Neural cell (in vitro differentiated cells): Measurements from ENCODE around the gene SESN1. TPM values are rescaled to one million over a fixed set of nuclear protein-coding genes. Genes with fewer than 3 reads are reported as not detected.
"Not testable (repeated sequence)": the region's sequence is repeated elsewhere in the genome, so short reads cannot be mapped to it uniquely, and the experiment has no call there.

Experiments used
- H2AFZ ChIP-seq: fragments of 200-600, 300-800 bp; sonication (generic), shearing (Covaris generic); 2 replicates; pipeline ENCODE4 v1.6.0; 2014; ENCODE audit warnings: low read depth, mild to moderate bottlenecking, antibody characterized with exemption, low read length, moderate library complexity
- H3F3A ChIP-seq: fragments of 200-600 bp; shearing (Covaris generic); 2 replicates; pipeline ENCODE4 v1.6.1; 2016; ENCODE audit warnings: mild to moderate bottlenecking, moderate library complexity, mixed read lengths, antibody characterized with exemption, low read length; ENCODE audit not compliant: insufficient read depth, poor library complexity, severe bottlenecking
- H3K27ac ChIP-seq: fragments of 200-600, 300-800 bp; sonication (generic), shearing (Covaris generic); 2 replicates; pipeline ENCODE4 v1.5.1; 2014; ENCODE audit warnings: mild to moderate bottlenecking, low read length, moderate library complexity
- H3K27me3 ChIP-seq: fragments of 300-800, 200-600 bp; sonication (generic), shearing (Covaris generic); 2 replicates; pipeline ENCODE4 v1.6.0; 2014; ENCODE audit warnings: mild to moderate bottlenecking, low read depth, low read length, moderate library complexity; ENCODE audit not compliant: insufficient read depth
- H3K36me3 ChIP-seq: fragments of 300-800, 200-600 bp; sonication (generic), shearing (Covaris generic); 2 replicates; pipeline ENCODE4 v1.5.1; 2014; ENCODE audit warnings: mild to moderate bottlenecking, antibody characterized with exemption, low read length, moderate library complexity; ENCODE audit not compliant: insufficient read depth
- H3K4me2 ChIP-seq: fragments of 300-800, 200-600 bp; sonication (generic), shearing (Covaris generic); 2 replicates; pipeline ENCODE4 v1.6.0; 2014; ENCODE audit warnings: mild to moderate bottlenecking, low read length
- H3K4me3 ChIP-seq: fragments of 300-800, 200-600 bp; sonication (generic), shearing (Covaris generic); 2 replicates; pipeline ENCODE4 v1.5.1; 2014; ENCODE audit warnings: mild to moderate bottlenecking, low read length, moderate library complexity
- H3K79me2 ChIP-seq: fragments of 200-600 bp; shearing (Covaris generic); replicated peaks from 2 replicates; pipeline ENCODE4 v1.6.0; 2014; ENCODE audit warnings: mild to moderate bottlenecking, low read length, moderate library complexity; ENCODE audit not compliant: insufficient read depth
- H3K9ac ChIP-seq: fragments of 300-800, 200-600 bp; sonication (generic), shearing (Covaris generic); 2 replicates; pipeline ENCODE4 v1.6.1; 2016; ENCODE audit warnings: mild to moderate bottlenecking, low read length, mixed read lengths
- H3K9me2 ChIP-seq: fragments of 200-600 bp; shearing (Covaris generic); 2 replicates; pipeline ENCODE4 v1.6.1; 2016; ENCODE audit warnings: mild to moderate bottlenecking, low read length, mixed read lengths; ENCODE audit not compliant: insufficient read depth
- H3K9me3 ChIP-seq: fragments of 200-600, 300-800 bp; sonication (generic), shearing (Covaris generic); 2 replicates; pipeline ENCODE4 v1.6.1; 2016; ENCODE audit warnings: mild to moderate bottlenecking, mixed run types, low read length, moderate library complexity, mixed read lengths
- H4K20me1 ChIP-seq: fragments of 200-600 bp; shearing (Covaris generic); 2 replicates; pipeline ENCODE4 v1.6.1; 2016; ENCODE audit warnings: mild to moderate bottlenecking, mixed run types; ENCODE audit not compliant: insufficient read depth
- CTCF ChIP-seq: fragments of 450-650 bp; IDR thresholded peaks from 2 replicates; pipeline ENCODE4 v1.5.1; 2014; ENCODE audit warnings: antibody characterized with exemption, mild to moderate bottlenecking, moderate library complexity; ENCODE audit not compliant: poor library complexity, severe bottlenecking
- EP300 ChIP-seq: fragments of 450-650 bp; conservative IDR thresholded peaks from 2 replicates; pipeline ENCODE4 v1.6.1; 2014; ENCODE audit warnings: antibody characterized with exemption, mild to moderate bottlenecking, moderate library complexity; ENCODE audit not compliant: poor library complexity, severe bottlenecking
- EZH2 ChIP-seq: fragments of 200-600, 300-800 bp; shearing (Covaris generic), sonication (generic); IDR thresholded peaks from 2 replicates; pipeline ENCODE4 v1.6.1; 2014; ENCODE audit warnings: antibody characterized with exemption, low read length, borderline replicate concordance, mild to moderate bottlenecking; ENCODE audit not compliant: insufficient read depth, poor library complexity, severe bottlenecking
- MXI1 ChIP-seq: fragments of 450-650 bp; conservative IDR thresholded peaks from 2 replicates; pipeline ENCODE4 v1.6.1; 2014; ENCODE audit warnings: antibody characterized with exemption, mild to moderate bottlenecking; ENCODE audit not compliant: poor library complexity, severe bottlenecking
- POLR2AphosphoS5 ChIP-seq: IDR thresholded peaks from 2 replicates; pipeline ENCODE4 v1.6.1; 2012
- RAD21 ChIP-seq: fragments of 450-650 bp; conservative IDR thresholded peaks from 2 replicates; pipeline ENCODE4 v1.6.1; 2014; ENCODE audit warnings: antibody characterized with exemption, mild to moderate bottlenecking, moderate library complexity
- REST ChIP-seq: IDR thresholded peaks from 2 replicates; pipeline ENCODE4 v1.6.1; 2012; ENCODE audit warnings: borderline replicate concordance
- SMC3 ChIP-seq: fragments of 450-650 bp; conservative IDR thresholded peaks from 2 replicates; pipeline ENCODE4 v1.6.1; 2014; ENCODE audit warnings: antibody characterized with exemption, mild to moderate bottlenecking, moderate library complexity; ENCODE audit not compliant: poor library complexity
- TAF1 ChIP-seq: IDR thresholded peaks from 2 replicates; pipeline ENCODE4 v1.6.1; 2012; ENCODE audit warnings: low read depth
- polyA plus RNA-seq: library from polyadenylated mRNA; depleted of rRNA; stranded (reverse); fragments of >200 nt; gene quantifications from 2 replicates; pipeline ENCODE4 v1.2.3, GENCODE V29; 2014

SESN1 gene
- polyA plus RNA-seq, 1 donor from 2014 or later, result 46.4 TPM

- not testable (repeated sequence) for H3K9ac ChIP-seq, H4K20me1 ChIP-seq, H3K9me3 ChIP-seq, H3K9me2 ChIP-seq, H3K27me3 ChIP-seq, H2AFZ ChIP-seq, H3K27ac ChIP-seq, H3K79me2 ChIP-seq, H3K4me3 ChIP-seq, H3K36me3 ChIP-seq, H3K4me2 ChIP-seq, H3F3A ChIP-seq
Measured at GRCh38 chr6:109109663-109110062, 15.0 kb upstream of the SESN1 start.

- no peak overlapping the region for H3K4me2 ChIP-seq
- H3K9ac ChIP-seq, result no peak overlapping the region
- no peaks in the 10 kb centered on the region for H3K9me2 ChIP-seq
- no peaks in the 10 kb centered on the region for H3K27me3 ChIP-seq
- H3F3A ChIP-seq, result no peaks in the 10 kb centered on the region
- no peaks in the 10 kb centered on the region for H3K36me3 ChIP-seq
- TF ChIP-seq RAD21, result no peak
- TF ChIP-seq POLR2AphosphoS5, result no peak
- TF ChIP-seq EP300, result no peak
- no peak for TF ChIP-seq REST
- no peak for TF ChIP-seq MXI1
- TF ChIP-seq CTCF, result no peak
- TF ChIP-seq EZH2, result no peak
- no peak overlapping the region for H2AFZ ChIP-seq
- H3K27ac ChIP-seq, result no peak overlapping the region
- peaks cover 6% of the 10 kb centered on the region for H3K79me2 ChIP-seq
- no peak overlapping the region for H3K4me3 ChIP-seq
- no peaks in the 10 kb centered on the region for H3K9me3 ChIP-seq
- H4K20me1 ChIP-seq, result no peaks in the 10 kb centered on the region
Measured at GRCh38 chr6:109105681-109106080, 11.0 kb upstream of the SESN1 start.

- H3K36me3 ChIP-seq, result no peaks in the 10 kb centered on the region
- no peaks in the 10 kb centered on the region for H3K27me3 ChIP-seq
- H3K9ac ChIP-seq, result no peak overlapping the region
- H3F3A ChIP-seq, result no peaks in the 10 kb centered on the region
- H3K4me3 ChIP-seq, result no peak overlapping the region
- no peak overlapping the region for H2AFZ ChIP-seq
- H3K9me2 ChIP-seq, result no peaks in the 10 kb centered on the region
- TF ChIP-seq SMC3, result no peak
- no peak for TF ChIP-seq TAF1
- TF ChIP-seq REST, result no peak
- TF ChIP-seq EP300, result no peak
- H3K27ac ChIP-seq, result no peak overlapping the region
- H3K4me2 ChIP-seq, result no peak overlapping the region
- H4K20me1 ChIP-seq, result no peaks in the 10 kb centered on the region
- H3K9me3 ChIP-seq, result no peaks in the 10 kb centered on the region
- peaks cover 6% of the 10 kb centered on the region for H3K79me2 ChIP-seq
Measured at GRCh38 chr6:109104512-109104911, 9.9 kb upstream of the SESN1 start.
